NCI-H1694 (cell line): ENCODE measurements around the gene KRTAP24-1.

Experiments used
- DNase-seq: peaks from one replicate; lab custom pipeline; 2025; lab: John Stamatoyannopoulos, UW

KRTAP24-1 gene

DNA sequence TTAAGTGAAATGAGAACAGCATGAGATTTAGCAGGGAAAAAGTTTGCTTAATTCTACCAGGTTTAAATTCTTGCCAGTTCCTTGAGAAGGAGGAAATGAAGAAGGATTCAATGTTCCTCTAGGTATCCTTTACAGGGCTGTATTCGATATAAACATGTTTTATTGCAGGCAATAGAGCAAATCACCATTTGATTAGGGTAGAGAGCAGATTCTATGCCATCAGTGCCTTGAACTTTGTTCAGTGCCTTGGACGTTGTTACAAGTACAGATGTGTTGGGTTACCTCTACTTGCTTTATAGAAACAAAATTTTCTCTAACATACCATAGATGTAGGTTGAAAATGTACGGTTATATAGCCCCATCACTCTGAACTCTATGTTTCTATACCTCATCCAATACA lies 48.7 kb downstream of the KRTAP24-1 start:
- DNase-seq = no peak

DNA sequence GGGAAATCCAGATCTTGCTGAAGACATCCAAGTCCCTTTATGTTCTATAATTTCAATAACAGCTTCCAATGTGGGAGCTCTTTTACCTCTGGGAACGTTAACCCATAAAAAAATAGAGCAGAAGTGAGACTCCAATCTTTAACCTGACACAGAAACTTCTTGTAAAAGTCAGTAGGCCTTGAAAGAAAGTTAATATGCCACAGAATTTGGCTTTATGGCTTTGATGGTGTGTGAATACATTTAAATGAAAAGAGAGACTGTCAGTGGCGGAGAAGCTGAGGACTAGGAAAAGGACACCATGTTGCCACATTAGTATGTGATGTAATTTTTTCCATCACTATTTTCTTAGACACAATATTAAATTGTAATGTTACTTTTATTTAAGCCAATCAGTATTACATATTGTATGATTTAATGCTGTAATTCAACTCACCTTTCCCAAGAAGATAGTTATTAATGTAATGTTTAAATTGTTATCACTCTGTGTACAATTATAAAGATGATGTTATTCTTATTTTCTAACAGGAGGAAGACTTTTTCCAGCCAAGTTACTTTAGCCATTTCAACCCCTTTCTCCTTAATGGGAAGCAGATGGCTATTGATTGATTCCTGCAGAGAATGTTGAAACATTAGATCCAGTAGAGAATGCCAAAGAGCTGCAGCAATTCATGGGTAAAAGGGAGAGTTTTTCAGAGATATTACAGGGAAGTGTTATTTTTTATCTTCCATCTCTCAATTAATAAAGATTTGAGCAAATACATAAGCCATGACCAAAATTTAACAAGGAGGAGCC lies 49.3 kb downstream of the KRTAP24-1 start:
- no peak for DNase-seq

DNA sequence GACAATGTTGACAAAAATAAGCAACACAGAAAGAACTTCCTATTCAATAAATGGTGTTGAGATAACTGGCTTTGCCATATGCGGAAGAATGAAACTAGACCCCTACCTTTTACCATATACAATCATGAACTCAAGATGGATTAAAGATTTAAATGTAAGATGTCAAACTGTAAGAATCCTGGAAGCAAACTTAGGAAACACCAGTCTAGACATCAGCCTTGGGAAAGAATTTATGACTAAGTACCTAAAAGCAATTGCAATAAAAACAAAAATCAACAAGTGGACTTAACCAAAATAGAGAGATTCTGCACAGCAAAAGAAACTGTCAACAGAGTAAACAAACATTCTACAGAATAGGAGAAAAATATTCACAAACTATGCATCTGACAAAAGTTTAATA lies 50.7 kb downstream of the KRTAP24-1 start:
- DNase-seq = no peak
